GM23338 (cell line): ENCODE measurements around the gene STX7.

ENCODE experiments used
- CTCF ChIP-seq, 2 experiments: fragments of 200-600 bp in 1 of 2; sonication (generic) in 1 of 2; conservative IDR thresholded peaks; 2 replicates each; pipeline versions ENCODE4 v1.5.1 to v1.6.1; 2016 to 2017; ENCODE audit warnings: antibody characterized with exemption in 2 of 2, low read depth in 2 of 2, mild to moderate bottlenecking in 2 of 2, moderate library complexity in 1 of 2
- REST ChIP-seq: IDR thresholded peaks from one replicate; pipeline ENCODE4 v1.6.1; 2018; ENCODE audit warnings: antibody characterized with exemption; ENCODE audit not compliant: unreplicated experiment

GRCh38 chr6:132511210-132511830 lies 1.6 kb downstream of the STX7 start:
- TF ChIP-seq CTCF (conservative IDR thresholded peaks at IDR 0.05; ENCODE audit: low read depth in 2 of 2) (no peak), REST (no peak)
